AG04449 (cell line): ENCODE data around the gene TMTC2.

Experiments used
- CTCF ChIA-PET: fragments of 350-600 bp; formaldehyde crosslinking; extraction: SDS; loops from one replicate; lab custom pipeline; 2021; ENCODE audit warnings: antibody characterized with exemption; lab: Yijun Ruan, JAX
- POLR2A ChIA-PET: fragments of 400-600, 350-600 bp; formaldehyde crosslinking; extraction: SDS; loops from one replicate; lab custom pipeline; 2020; ENCODE audit warnings: antibody characterized with exemption, inconsistent platforms; lab: Yijun Ruan, JAX
- DNase-seq: peaks from one replicate; pipeline ENCODE4 v3.0.0-alpha.2; 2010; ENCODE audit warnings: low read depth, low spot score
- H3K4me3 ChIP-seq: 2 replicates; pipeline ENCODE4 v1.5.1; 2011; ENCODE audit warnings: low read depth, mild to moderate bottlenecking, control low read depth, low read length
- CTCF ChIP-seq: IDR thresholded peaks from one replicate; pipeline ENCODE4 v1.5.1; 2011; ENCODE audit warnings: mild to moderate bottlenecking, moderate library complexity, low read length, control low read depth, inconsistent platforms; ENCODE audit not compliant: insufficient read depth; ENCODE audit errors: missing control alignments

TMTC2 gene

GRCh38 chr12:82873951-82874350, 187.2 kb downstream of the TMTC2 start:
- H3K4me3 ChIP-seq: no peak overlapping the region
- CTCF ChIA-PET: no interaction called here
- POLR2A ChIA-PET: no interaction called here
- TF ChIP-seq CTCF: no peak
- no peak for DNase-seq

GRCh38 chr12:82874945-82875344, 188.2 kb downstream of the TMTC2 start:
- H3K4me3 ChIP-seq: no peak overlapping the region
- DNase-seq: no peak
- ChIA-PET CTCF (no interaction called here), POLR2A (no interaction called here)
- TF ChIP-seq CTCF: no peak

GRCh38 chr12:82876075-82876474, 189.4 kb downstream of the TMTC2 start:
- POLR2A ChIA-PET: no interaction called here
- CTCF ChIA-PET: no interaction called here
- TF ChIP-seq CTCF: no peak

GRCh38 chr12:82877963-82878362, 191.3 kb downstream of the TMTC2 start:
- ChIA-PET CTCF (no interaction called here), POLR2A (no interaction called here)
- DNase-seq: no peak
- no peak for TF ChIP-seq CTCF
- no peak overlapping the region for H3K4me3 ChIP-seq

More at GRCh38 chr12:82876075-82876474, 189.4 kb downstream of the TMTC2 start:
- no peak overlapping the region for H3K4me3 ChIP-seq
- DNase-seq: no peak

GRCh38 chr12:82880442-82880901, 193.8 kb downstream of the TMTC2 start:
- POLR2A ChIA-PET: no interaction called here
- H3K4me3 ChIP-seq: no peak overlapping the region
- CTCF ChIA-PET: no interaction called here
- TF ChIP-seq CTCF: no peak
- no peak for DNase-seq

- CTCF ChIA-PET: no interaction called here
- no peak for TF ChIP-seq CTCF
- H3K4me3 ChIP-seq: no peak overlapping the region
- DNase-seq: no peak
- POLR2A ChIA-PET: no interaction called here
Observed at GRCh38 chr12:82883394-82884355, 197.0 kb downstream of the TMTC2 start.
